GM18519 (cell line): ENCODE results near the gene RAB8B.

Experiments
- ATAC-seq: cut with Tn5 transposase; IDR thresholded peaks from one replicate; pipeline ENCODE4 v1.9.1; 2021; ENCODE audit warnings: mild to moderate bottlenecking, moderate library complexity; ENCODE audit not compliant: unreplicated experiment, low FRiP score

Gene RAB8B

DNA sequence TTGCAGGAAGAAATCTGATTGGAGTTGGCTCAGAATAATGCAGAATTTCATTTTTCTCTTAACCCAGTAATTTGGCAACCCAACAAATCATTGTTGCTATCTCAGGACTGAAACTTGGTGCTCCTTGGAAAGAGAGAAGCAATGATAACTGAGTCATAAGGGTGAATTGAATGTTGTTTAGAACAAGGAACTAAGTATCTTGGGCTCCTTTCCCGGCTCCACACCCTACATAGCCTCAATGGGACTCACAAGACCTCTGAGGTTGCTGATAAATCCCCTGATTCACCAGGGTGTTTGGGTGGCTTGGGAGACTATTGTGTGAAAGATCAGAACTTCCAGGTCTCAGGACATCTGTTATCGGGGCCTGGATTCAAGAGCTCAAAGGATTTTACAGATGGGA is 7.8 kb upstream of the RAB8B start:
- no peak for ATAC-seq

DNA sequence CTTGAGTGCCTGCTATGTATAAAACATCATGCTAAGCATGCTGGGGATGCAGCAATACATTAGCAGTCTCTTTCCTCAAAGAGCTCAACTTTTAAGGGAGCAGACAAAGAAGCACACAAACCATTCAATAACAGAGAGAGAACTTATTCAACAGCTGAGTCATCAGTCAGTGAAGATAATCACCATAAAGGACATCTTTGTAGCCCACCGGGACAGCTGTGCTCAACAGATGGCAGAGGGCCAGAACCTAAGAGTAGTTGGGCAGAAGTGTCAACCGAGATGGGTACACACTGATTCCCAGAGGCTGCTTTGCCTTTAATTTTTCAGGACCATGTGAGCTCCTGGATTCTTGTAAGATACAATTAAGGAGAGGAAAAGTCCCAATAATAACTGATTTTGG is 4.2 kb upstream of the RAB8B start:
- no peak for ATAC-seq

DNA sequence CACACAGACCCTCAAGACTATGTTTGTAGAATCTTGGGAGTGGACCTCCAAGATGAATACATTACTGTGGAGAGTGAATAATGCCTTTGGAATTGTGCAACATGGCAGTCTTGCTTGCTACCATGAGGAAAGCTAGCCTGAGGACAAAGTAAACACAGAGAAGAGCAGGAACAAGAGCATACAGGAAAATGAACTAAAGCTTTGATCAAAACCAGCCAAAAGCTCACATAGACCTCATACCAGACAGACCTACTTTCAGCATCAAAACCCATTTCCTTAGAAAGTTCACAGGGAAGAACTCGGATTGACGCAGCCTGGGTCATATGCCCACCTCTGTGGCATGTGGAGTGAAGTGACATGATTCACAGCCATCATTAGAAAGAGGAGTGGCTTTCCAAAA is 3.3 kb upstream of the RAB8B start:
- no peak for ATAC-seq

DNA sequence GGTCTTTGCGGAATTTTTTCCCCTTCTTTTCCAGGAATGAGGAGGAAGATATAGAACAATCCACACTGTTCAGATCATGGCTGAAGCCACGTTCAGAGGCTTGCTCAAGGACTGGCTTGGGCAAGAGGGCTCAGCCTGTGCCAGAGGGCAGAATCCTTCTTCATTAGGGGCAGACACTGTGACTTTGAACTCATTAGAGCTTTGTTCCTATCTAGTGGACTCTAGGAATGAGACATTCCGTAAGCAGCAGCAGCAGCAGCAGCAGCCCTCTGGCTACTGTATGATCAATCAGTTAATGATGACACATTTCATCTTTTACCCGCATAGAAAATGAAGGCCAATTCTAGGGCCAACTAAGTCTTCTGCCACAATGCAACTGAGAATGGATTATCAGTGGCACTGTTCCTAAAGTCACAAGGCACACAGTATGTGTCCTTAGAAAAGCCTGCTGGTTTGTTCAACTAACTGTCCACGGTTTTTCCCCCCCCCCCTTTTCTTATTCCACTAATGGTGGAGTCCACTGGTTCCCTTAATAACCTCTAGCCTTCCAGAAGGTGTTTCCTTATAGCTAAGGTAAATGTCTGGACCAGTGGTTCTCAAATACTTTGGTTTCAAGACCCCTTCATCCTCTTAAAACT is 1.7 kb upstream of the RAB8B start:
- ATAC-seq: no peak

DNA sequence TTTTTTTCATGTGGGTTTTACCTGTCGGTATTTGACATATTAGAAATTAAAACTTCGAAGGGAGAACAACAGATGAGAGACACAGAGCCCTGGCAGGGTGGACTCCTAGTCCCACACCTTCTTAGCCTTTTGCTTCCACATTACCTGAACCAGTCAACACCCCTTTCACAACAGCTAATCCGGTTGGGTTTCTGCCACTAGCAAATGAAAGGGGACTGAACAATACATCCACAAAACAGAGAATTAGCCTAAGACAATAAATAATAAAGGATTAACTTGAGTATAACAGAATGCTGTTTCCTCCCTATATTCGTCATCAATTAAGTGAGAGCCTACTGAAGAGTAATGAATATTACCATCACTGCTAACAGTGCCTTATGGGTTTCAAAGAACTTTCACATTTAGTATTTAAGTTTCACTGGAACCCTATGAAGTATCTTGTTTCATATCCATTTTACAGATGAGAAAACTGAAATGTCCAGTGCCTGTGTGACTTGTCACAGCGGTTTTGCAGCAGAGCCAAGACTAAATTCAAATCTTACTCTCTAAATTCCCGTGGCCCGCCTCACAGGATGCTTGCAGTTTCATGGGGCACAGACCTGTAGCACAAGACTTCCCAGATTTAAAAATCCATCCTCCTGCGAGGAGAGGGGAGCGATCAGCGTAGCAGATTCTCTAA is 1.0 kb upstream of the RAB8B start:
- ATAC-seq: no peak

DNA sequence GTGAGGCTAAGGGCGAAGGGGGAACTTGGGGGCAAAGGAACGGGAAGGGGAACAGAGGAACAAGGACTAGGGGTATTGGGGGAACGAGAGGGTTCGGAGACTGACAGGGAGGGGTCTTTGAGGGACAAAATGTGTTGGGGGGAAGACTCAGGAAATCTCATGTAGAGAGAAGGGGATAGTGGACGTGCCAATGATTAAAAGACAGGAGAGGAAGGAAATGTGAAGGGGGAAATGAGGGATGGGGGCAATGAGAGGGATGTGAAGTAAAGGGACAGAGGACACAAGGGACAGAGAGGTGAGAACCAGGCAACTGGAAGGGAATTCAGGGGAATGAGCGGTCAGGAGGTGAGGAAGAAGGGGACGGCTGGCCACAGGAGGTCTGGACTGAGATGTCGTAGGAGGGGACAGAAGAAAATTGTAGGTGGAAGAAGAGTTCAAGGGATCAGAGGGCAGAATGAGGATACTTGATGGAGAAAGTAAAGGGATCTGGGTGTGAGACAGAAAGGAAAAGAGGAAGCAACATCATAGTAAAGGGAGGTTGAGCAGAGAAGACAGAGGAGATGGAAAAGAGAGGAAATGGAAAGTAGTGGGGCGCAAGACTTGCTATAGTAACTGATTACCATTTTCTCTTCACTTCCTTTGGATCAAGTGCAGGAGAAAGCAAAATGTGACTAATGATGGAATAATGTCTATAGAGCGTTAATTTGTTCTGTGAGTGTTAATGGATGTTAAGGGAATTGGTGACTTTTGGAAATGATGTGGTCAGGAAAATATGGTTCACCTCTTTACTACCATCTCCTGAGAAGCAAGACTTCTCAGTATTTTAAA is 749 bp downstream of the RAB8B start:
- no peak for ATAC-seq

DNA sequence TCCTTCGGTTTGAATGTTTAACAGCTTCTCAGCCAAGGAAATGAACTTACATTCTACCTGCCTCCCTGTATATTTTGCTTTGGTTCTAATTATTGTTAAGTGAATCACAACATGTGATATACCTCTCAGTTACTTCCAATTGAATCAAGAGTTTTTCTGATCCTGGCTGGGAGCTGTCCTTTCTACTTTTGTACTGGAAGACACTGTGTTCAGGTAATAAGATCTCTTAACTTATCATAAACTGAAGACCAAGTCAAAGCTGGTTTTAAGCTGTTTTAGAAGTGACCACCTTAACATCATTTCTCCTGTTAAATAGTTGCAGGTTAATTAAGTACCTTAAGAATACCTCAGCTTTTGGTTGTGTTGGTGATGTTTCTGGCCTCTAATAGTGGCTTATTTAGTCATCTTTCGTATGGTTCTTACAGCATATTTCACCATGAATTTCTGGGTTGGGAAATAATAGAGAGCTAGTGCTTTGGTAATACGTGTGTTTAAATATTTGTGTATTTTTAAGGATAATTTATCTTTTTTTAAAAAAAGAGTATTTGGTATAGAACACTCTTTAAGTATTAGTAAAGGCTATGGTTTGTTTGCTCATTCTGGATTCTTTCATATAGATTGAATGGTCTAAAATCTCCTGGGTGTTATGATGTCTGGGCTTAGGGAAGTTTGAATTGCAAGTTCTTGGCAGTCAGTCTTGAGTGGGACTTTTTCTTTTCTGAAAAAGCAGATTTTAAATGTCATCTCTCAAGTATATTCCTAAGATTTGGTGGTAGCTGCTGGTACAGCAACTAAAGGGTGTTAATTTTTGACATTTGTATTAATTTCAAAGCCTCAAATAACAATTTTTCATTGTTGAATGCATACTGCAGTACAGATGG is 1.6 kb downstream of the RAB8B start:
- no peak for ATAC-seq

DNA sequence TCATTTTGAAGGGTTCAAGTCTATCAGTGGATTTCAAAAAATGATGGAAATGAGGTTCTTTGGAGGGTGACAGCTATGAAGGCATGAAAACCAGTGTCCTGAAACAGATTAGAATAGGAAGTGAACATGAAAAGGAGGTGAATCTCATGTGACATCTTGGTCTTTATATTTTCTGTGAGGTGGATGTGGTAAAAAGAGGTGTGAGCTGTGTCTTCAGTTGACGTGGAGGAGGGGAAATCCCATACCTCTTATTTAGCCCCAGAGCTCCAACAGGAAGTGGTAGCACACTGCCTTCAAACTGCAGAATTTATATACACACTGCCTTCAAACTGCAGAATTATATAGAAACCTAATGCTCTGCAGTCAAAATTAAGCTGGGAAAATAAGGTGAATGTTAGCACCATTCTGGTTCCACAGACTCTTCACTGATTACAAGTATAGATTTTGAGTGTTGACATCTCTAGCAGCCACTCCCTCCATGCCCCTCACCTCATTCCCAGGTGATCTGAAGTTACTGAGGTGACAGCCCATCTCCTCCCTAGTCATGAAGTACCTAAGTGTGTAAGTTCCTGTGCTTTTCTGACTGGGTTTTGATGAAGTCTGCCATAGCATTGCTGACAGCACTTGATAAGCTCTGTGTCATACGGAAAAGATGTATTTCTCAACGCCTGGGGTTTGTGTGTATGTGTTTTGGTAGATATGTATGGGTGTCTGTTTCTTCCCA is 2.7 kb downstream of the RAB8B start:
- ATAC-seq: peak; percentile 29

DNA sequence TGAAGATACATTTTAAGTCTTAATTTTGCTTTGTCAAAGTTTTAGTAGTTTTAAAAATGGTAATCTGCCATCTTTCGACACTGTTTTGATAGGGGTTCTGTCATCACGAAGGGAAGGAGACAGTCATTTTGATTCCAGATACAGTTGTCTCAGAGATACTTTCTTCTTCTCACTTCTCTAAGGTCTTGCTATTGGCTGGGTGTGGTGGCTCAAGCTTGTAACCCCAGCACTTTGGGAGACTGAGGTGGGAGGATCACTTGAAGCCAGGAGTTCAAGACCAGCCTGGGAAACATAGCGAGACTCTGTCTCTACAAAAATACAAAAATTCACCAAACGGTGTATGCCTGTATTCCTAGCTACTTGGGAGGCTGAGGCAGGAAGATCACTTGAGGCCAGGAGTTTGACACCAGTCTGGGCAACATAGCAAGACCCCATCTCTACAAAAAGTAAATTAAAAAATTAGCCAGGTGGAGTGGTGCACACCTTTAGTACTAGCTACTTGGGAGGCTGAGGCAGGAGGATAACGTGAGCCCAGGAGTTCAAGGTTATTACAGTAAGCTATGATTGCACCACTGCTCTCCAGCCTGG is 3.3 kb downstream of the RAB8B start:
- ATAC-seq: no peak

DNA sequence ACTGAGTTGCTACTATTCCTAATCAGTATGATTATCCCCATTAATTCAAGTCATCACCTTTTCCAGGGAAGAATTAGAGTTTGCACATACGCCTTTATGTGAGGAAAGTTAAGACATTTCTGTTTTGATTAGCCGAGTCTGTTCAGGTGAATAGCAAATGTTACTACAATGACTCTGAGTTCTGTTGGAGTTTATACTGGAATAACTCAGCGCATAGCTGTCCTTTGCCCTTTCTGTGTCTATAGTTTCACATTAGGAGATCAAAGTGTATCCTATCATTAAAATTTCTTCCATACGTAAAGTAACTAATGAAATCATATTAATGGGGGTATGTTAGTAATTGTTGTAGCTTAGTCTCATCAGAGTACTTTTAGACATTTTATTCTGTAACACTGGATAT is 4.9 kb downstream of the RAB8B start:
- ATAC-seq: no peak

DNA sequence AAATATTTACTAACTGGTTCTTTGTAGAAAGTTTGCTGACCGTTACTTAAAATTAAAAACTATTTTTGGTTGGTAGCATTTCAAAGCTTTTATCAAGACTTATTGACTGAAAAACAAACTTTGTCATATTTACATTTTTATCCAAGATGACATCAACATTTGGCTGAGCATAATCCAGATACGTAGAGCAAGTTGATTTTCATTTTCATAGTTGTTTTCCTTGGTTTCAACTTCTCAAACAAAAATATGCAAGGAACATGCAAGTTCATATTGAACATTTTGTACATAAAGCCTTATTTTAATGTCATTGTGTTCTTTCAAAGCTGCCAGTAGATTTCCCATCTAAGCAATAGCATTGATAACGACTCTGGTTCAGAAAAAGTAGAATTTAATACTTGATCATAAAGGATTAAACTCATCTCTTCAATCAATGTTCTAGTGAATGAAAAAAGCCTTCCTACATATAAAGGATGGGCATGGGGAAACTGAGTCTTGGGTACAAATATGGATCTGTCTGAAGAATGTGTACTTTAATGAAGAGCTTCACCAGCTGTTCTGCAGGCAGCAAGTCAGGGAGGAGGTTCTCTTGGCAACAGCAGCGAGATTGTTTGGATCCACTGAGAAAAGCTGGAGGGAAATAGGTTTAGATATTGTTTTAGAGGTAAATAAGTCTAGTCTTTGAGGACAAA is 5.6 kb downstream of the RAB8B start:
- no peak for ATAC-seq

DNA sequence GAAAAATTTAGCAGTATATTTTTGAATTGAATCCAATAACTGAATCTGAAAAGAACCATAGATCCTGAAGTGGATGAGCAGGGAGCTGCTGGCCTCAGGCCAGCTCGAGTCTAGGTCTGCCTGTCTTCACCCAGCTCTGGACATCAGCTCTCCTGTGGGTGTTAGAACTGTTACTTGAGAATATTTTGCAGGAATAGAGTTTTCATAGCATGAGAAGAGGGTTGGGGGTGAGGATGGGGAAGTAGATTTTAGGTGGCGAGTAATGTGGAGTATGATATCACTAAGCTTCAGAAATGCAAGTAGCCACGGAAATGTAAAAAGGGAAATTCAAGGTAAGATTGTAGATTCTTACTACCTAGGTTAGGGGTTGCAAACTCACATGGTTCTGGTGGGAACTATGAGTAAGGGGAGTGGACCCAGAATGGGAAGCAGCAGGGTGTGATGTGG is 6.2 kb downstream of the RAB8B start:
- ATAC-seq: no peak

DNA sequence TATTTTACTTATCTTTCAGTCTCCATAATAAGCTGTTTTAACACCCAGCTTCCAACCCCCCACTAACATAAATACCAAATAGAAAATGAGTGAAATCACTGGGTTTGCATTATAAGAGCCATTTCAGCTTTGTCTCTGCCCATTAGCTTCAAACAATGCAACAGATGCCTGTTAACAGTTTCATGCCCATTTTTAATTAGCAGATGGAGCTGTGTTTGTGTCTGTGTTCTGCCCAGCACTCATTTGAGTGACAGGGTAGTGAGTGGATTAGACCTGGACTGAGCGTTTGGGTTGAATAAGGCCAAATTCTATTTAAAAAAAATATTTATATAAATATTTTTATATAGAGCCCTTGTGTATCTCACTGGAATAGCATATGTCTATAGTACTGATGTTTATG is 7.4 kb downstream of the RAB8B start:
- ATAC-seq: no peak

DNA sequence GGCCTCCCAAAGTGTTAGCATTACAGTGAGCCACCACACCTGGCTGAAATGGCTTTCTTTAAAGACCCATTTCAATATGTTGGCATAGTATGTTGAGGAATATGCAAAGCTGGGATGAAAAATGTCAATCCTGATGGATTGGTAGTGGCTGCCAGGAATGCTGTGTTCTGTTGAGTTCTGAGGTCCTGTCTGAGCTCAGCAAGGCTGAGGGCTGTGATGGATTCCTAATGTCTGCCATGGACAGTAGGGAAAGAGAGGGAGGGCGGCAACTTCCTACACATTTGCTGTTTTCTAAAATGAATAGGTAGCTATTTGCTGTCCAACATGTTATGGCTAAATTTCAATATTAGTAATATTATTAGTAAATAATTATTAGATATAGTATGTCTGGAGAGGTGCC is 8.2 kb downstream of the RAB8B start:
- ATAC-seq: no peak

DNA sequence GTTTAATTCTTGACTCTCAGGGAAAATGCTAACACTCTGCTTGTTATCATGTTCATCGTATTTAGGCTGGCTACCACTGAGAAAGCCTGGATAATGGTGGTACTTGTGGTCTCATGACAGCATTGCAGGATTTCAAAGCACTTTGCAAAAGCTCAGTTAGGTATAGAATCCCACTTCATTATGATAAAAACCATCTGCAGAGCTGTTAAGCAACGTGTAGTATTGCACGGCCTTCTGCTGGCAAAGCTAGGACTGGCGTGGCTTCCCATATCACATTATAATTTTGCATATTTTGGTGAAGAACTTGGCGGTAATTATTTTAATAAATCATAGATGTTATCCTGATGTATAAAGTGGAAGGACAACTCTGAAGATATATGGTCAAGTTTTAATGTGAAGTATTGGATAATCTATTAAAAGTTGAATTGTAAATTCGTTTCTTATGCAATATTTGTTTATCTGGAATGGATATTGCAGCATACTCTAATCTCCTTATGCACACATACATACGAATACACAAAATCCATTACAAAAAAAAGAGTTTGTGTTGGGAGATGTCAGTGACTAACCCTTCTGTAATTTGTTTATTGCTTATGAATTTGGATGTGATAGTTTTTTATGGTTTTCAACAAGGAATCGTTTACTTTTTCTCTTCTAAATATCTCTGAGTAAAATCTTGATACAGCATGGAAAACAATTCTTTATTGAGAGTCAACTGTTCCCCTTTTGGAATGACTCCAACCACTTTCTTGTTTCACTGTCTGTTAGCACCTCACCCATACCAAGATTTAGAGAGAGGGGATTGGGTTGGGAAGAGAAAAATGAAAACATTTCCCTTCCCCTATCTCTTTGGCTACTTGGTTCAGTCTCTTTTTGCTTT is 9.2 kb downstream of the RAB8B start:
- no peak for ATAC-seq

DNA sequence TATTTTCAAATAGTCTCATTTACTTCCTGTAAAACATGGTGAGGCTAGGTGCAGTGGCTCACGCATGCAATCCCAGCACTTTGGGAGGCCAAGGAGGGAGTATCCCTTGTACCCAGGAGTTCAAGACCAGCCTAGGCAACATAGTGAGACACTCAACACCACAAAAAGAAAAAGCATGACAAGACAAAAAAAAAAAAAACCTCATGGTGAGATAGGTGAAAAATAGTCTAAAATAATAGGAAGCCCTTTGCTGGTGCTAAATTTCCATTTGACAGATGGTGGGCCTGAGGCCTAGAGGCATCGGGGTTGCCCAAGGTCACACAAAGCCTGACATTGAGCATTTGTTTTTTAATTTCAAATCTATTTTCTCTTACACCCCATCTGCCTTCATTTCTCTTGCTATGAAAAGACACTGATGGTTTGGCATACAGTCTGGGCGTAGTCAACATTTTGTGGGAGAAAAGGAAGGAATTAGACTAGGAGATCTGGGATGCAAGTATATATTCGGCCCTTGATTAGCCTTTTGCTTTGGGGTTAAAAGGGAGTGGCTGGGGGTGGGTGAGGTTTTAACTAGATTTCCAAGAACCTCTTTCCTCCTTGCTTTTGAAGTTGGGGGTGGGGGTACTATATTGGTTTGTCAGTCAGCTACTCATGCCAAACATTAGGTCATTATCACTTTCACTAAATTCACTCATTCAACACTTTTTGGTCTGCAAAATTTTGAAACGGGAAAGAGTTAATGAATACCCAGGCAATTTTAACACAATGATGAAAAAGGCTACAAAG is 11.3 kb downstream of the RAB8B start:
- no peak for ATAC-seq

DNA sequence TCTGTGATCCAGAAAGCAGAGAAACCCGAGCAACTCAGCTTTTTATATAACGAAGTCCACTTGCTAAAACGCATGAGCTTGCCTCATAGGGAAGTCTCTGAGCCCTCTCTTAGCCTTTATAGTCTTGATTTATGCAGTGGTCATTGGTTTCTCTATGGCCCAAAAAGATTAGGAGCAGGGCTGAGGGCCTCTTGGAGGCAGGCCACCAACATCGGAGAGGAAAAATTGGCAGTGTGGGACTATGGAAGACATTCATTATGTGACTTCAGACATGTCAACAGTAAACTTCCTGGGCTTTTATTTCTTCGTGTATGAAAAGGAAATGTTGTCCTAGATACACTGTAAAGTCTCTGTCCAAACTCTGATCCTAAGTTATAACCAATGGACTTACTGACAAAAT is 13.5 kb downstream of the RAB8B start:
- no peak for ATAC-seq
